H9 (cell line): ENCODE measurements around the gene GSAP. TPM values are rescaled to one million over a fixed set of nuclear protein-coding genes. Genes with fewer than 3 reads are reported as not detected.

Experiments used
- DNase-seq: peaks from one replicate; pipeline ENCODE4 v3.0.0-alpha.2; 2017
- H2AFZ ChIP-seq: one replicate; pipeline ENCODE4 v1.6.1; 2013; ENCODE audit warnings: mild to moderate bottlenecking, low read length, control low read depth, moderate library complexity
- H2AK5ac ChIP-seq: 2 replicates; pipeline ENCODE4 v1.6.1; 2013; ENCODE audit warnings: low read length, control low read depth, mixed read lengths; ENCODE audit not compliant: insufficient read length
- H2BK120ac ChIP-seq: one replicate; pipeline ENCODE4 v1.6.1; 2013; ENCODE audit warnings: low read depth, mild to moderate bottlenecking, low read length, control low read depth, inconsistent platforms; ENCODE audit not compliant: poor library complexity, severe bottlenecking
- H2BK12ac ChIP-seq: 2 replicates; pipeline ENCODE4 v1.6.1; 2013; ENCODE audit warnings: low read length, control low read depth, mixed read lengths, low read depth; ENCODE audit not compliant: insufficient read length
- H2BK15ac ChIP-seq: 2 replicates; pipeline ENCODE4 v1.6.1; 2013; ENCODE audit warnings: low read depth, low read length, control low read depth
- H2BK20ac ChIP-seq: one replicate; pipeline ENCODE4 v1.6.1; 2013; ENCODE audit warnings: low read depth, mild to moderate bottlenecking, low read length, control low read depth, inconsistent platforms; ENCODE audit not compliant: poor library complexity, severe bottlenecking
- H2BK5ac ChIP-seq: 2 replicates; pipeline ENCODE4 v1.6.1; 2013; ENCODE audit warnings: low read length, control low read depth, mixed read lengths; ENCODE audit not compliant: insufficient read length
- H3K14ac ChIP-seq: 2 replicates; pipeline ENCODE4 v1.6.1; 2013; ENCODE audit warnings: low read length, control low read depth; ENCODE audit not compliant: insufficient read depth
- H3K18ac ChIP-seq: 2 replicates; pipeline ENCODE4 v1.6.1; 2013; ENCODE audit warnings: low read depth, mild to moderate bottlenecking, mixed read lengths, low read length, control low read depth; ENCODE audit not compliant: insufficient read length
- H3K23ac ChIP-seq: 2 replicates; pipeline ENCODE4 v1.6.1; 2013; ENCODE audit warnings: low read length, control low read depth, mixed read lengths, low read depth; ENCODE audit not compliant: insufficient read length
- H3K23me2 ChIP-seq: 2 replicates; pipeline ENCODE4 v1.6.1; 2013; ENCODE audit warnings: low read depth, mild to moderate bottlenecking, mixed read lengths, low read length, control low read depth; ENCODE audit not compliant: insufficient read length, poor library complexity, severe bottlenecking
- H3K27ac ChIP-seq: 2 replicates; pipeline ENCODE4 v1.5.1; 2013; ENCODE audit warnings: low read length, control low read depth, mixed read lengths, low read depth; ENCODE audit not compliant: insufficient read length
- H3K27me3 ChIP-seq: 2 replicates; pipeline ENCODE4 v1.6.1; 2013; ENCODE audit warnings: low read length, control low read depth, inconsistent platforms; ENCODE audit not compliant: insufficient read depth
- H3K4ac ChIP-seq: 2 replicates; pipeline ENCODE4 v1.6.1; 2013; ENCODE audit warnings: low read depth, mild to moderate bottlenecking, control low read depth, inconsistent platforms, low read length, moderate library complexity
- H3K4me1 ChIP-seq: 2 replicates; pipeline ENCODE4 v1.6.1; 2013; ENCODE audit warnings: low read length, control low read depth, inconsistent platforms; ENCODE audit not compliant: insufficient read depth
- H3K4me2 ChIP-seq: 2 replicates; pipeline ENCODE4 v1.6.1; 2013; ENCODE audit warnings: low read length, control low read depth, mixed read lengths; ENCODE audit not compliant: insufficient read length, insufficient read depth
- H3K56ac ChIP-seq: 2 replicates; pipeline ENCODE4 v1.6.1; 2013; ENCODE audit warnings: low read depth, mild to moderate bottlenecking, mixed read lengths, low read length, control low read depth; ENCODE audit not compliant: insufficient read length
- H3K79me1 ChIP-seq: 2 replicates; pipeline ENCODE4 v1.6.1; 2013; ENCODE audit warnings: low read depth, mild to moderate bottlenecking, moderate library complexity, low read length, control low read depth, inconsistent platforms; ENCODE audit not compliant: insufficient read depth, poor library complexity, severe bottlenecking
- H3K79me2 ChIP-seq: 2 replicates; pipeline ENCODE4 v1.6.1; 2013; ENCODE audit warnings: low read length, control low read depth, inconsistent platforms; ENCODE audit not compliant: insufficient read depth
- H3K9ac ChIP-seq: 2 replicates; pipeline ENCODE4 v1.6.1; 2013; ENCODE audit warnings: low read length, control low read depth, mixed read lengths; ENCODE audit not compliant: insufficient read length; ENCODE audit errors: extremely low read depth
- H3K9me3 ChIP-seq: one replicate; pipeline ENCODE4 v1.6.1; 2013; ENCODE audit warnings: low read depth, low read length, inconsistent platforms; ENCODE audit not compliant: control insufficient read depth
- H3T11ph ChIP-seq: one replicate; pipeline ENCODE4 v1.6.1; 2013; ENCODE audit warnings: mild to moderate bottlenecking, low read length, control low read depth, inconsistent platforms
- H4K20me1 ChIP-seq: one replicate; pipeline ENCODE4 v1.6.1; 2013; ENCODE audit not compliant: control insufficient read depth, insufficient read length, insufficient read depth
- H4K5ac ChIP-seq: 2 replicates; pipeline ENCODE4 v1.6.1; 2013; ENCODE audit warnings: low read depth, mild to moderate bottlenecking, mixed read lengths, low read length, control low read depth; ENCODE audit not compliant: insufficient read length
- H4K8ac ChIP-seq: replicated peaks from 2 replicates; pipeline ENCODE4 v1.6.1; 2013; ENCODE audit warnings: low read length, control low read depth, mixed read lengths, low read depth; ENCODE audit not compliant: insufficient read length
- H4K91ac ChIP-seq: 2 replicates; pipeline ENCODE4 v1.6.1; 2013; ENCODE audit warnings: low read depth, mild to moderate bottlenecking, moderate library complexity, mixed read lengths, low read length, control low read depth; ENCODE audit not compliant: insufficient read length
- H3K27ac Mint-ChIP-seq, 3 experiments: 2 replicates in 2 of 3; 3 replicates in 1 of 3; pipeline ENCODE4 v1.8.0; 2020 to 2021; ENCODE audit warnings: mixed read lengths in 3 of 3, mild to moderate bottlenecking in 1 of 3, moderate library complexity in 1 of 3
- H3K27me3 Mint-ChIP-seq: 2 replicates; pipeline ENCODE4 v1.8.0; 2021; ENCODE audit warnings: low read depth, mild to moderate bottlenecking, moderate library complexity, mixed read lengths
- H3K36me3 Mint-ChIP-seq, 3 experiments: 2 replicates in 2 of 3; 3 replicates in 1 of 3; pipeline ENCODE4 v1.8.0; 2020 to 2021; ENCODE audit warnings: low read depth in 3 of 3, mixed read lengths in 3 of 3; ENCODE audit not compliant: insufficient read depth in 1 of 3
- H3K4me1 Mint-ChIP-seq, 2 experiments: 2 replicates each; pipeline ENCODE4 v1.8.0; 2020; ENCODE audit warnings: mixed read lengths in 2 of 2
- H3K4me3 Mint-ChIP-seq, 2 experiments: 2 replicates in 1 of 2; 3 replicates in 1 of 2; pipeline ENCODE4 v1.8.0; 2020 to 2021; ENCODE audit warnings: mild to moderate bottlenecking in 2 of 2, mixed read lengths in 2 of 2, moderate library complexity in 1 of 2
- H3K9me3 Mint-ChIP-seq, 2 experiments: 2 replicates in 1 of 2; 3 replicates in 1 of 2; pipeline ENCODE4 v1.8.0; 2020; ENCODE audit warnings: mild to moderate bottlenecking in 2 of 2, mixed read lengths in 2 of 2, moderate library complexity in 1 of 2
- CTCF ChIP-seq: fragments of 200-600 bp; sonication (generic); conservative IDR thresholded peaks from 3 replicates; pipeline ENCODE4 v1.8.0; 2021; ENCODE audit warnings: antibody characterized with exemption, mild to moderate bottlenecking
- WGBS: extraction: QIAGEN DNeasy Blood & Tissue Kit; methylation state at CpG from one replicate; pipeline ENCODE4 v1.1.7; 2013; ENCODE audit warnings: missing lambda C conversion rate, low lambda C conversion rate, mixed read lengths; ENCODE audit not compliant: insufficient read length; ENCODE audit errors: extremely low coverage; 5-methylcytosine and 5-hydroxymethylcytosine counted together
- total RNA-seq: library from RNA; stranded (reverse); gene quantifications from 2 replicates; pipeline ENCODE4 v1.2.1, GENCODE V29; 2021

The GSAP gene
- total RNA-seq, 1 experiment from 2014 or later = 1.9 TPM

- no peak overlapping the region for H3K4me2 ChIP-seq
- no peak overlapping the region for H3K4ac ChIP-seq
- no peak overlapping the region for H3K14ac ChIP-seq
- no peak for TF ChIP-seq CTCF
- no peak overlapping the region for H4K8ac ChIP-seq
- no peak overlapping the region for H3K18ac ChIP-seq
- H2BK20ac ChIP-seq = no peak overlapping the region
- no peak overlapping the region for H3K23ac ChIP-seq
- H3K27me3 Mint-ChIP-seq = no peaks in the 10 kb centered on the region; the same call in 1 of the 2 replicates
- no peaks in the 10 kb centered on the region for H3K79me1 ChIP-seq
- H2BK12ac ChIP-seq = no peak overlapping the region
- no peak overlapping the region for H4K5ac ChIP-seq
- H3K79me2 ChIP-seq = no peaks in the 10 kb centered on the region
- H2AK5ac ChIP-seq = no peak overlapping the region
- H3K9ac ChIP-seq = no peak overlapping the region
- H3K4me3 Mint-ChIP-seq = no peak overlapping the region
- no peaks in the 10 kb centered on the region for H3K27me3 ChIP-seq
- H3K23me2 ChIP-seq = no peaks in the 10 kb centered on the region
- H4K20me1 ChIP-seq = no peaks in the 10 kb centered on the region
- H3T11ph ChIP-seq = no peak overlapping the region
- no CpG with 5 or more reads among the region's 4 CpGs for WGBS
- H3K9me3 Mint-ChIP-seq = no peaks in the 10 kb centered on the region
- H3K4me1 ChIP-seq = no peaks in the 10 kb centered on the region
- no peak overlapping the region for H2BK5ac ChIP-seq
- H2BK120ac ChIP-seq = no peak overlapping the region
- H3K36me3 Mint-ChIP-seq = no peaks in the 10 kb centered on the region
- H2BK15ac ChIP-seq = no peak overlapping the region
- no peaks in the 10 kb centered on the region for H3K9me3 ChIP-seq
- no peak overlapping the region for H3K56ac ChIP-seq
- no peak overlapping the region for H4K91ac ChIP-seq
- DNase-seq = no peak
- H3K27ac ChIP-seq = no peak overlapping the region
- no peak overlapping the region for H2AFZ ChIP-seq
- H3K4me1 Mint-ChIP-seq = no peaks in the 10 kb centered on the region
- H3K27ac Mint-ChIP-seq = no peak overlapping the region
These were observed 38.7 kb upstream of the GSAP start for GRCh38 chr7:77454802-77455201.
